ENCODE results near the gene LSP1.
A peak's percentile ranks its signal among the peaks of the same experiment; 100 is the strongest.

DNA sequence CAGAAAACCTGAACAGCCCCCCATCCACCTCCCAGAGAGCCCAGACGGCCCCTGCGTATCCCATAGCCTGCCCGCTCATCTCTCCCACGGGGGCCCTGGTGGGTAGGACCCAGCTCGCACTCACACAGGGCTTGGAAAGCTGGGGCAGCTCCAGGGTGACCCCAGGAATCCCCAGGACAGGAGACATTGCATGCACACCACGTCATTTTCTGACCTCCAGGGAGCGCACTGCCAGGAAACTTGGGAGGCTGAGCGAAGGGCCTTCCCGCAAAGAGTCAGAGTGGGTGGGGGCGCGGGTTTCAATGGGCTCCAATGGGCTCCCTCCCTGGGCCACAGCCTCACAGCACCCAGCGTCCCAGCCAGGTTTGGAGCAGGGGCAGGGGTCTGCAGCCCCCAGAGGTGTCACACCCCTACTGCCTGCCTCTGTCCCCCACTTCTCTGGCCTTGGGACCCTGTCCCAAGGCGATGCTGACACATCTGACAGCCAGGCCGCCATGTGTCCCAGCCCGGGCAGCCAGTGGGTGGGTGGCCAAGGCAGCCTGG lies 26.3 kb upstream of the LSP1 start:
- TF ChIP-seq, protein P1, sequence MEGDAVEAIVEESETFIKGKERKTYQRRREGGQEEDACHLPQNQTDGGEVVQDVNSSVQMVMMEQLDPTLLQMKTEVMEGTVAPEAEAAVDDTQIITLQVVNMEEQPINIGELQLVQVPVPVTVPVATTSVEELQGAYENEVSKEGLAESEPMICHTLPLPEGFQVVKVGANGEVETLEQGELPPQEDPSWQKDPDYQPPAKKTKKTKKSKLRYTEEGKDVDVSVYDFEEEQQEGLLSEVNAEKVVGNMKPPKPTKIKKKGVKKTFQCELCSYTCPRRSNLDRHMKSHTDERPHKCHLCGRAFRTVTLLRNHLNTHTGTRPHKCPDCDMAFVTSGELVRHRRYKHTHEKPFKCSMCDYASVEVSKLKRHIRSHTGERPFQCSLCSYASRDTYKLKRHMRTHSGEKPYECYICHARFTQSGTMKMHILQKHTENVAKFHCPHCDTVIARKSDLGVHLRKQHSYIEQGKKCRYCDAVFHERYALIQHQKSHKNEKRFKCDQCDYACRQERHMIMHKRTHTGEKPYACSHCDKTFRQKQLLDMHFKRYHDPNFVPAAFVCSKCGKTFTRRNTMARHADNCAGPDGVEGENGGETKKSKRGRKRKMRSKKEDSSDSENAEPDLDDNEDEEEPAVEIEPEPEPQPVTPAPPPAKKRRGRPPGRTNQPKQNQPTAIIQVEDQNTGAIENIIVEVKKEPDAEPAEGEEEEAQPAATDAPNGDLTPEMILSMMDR (IDR thresholded peaks at IDR 0.05): peak in 4 of 5 experiments; percentile 12 to 35 (median 24)
- TF ChIP-seq POLR2A (IDR thresholded peaks at IDR 0.05) (no peak), POLR2AphosphoS5 (IDR thresholded peaks at IDR 0.05) (no peak), EP300 (IDR thresholded peaks at IDR 0.05; ENCODE audit: low read depth) (no peak)

All from transverse colon (tissue), 4 donors.